Transverse colon (tissue), 4 donors: ENCODE results near the gene RARS1.

ENCODE experiments used
- CTCF ChIP-seq, 5 experiments: fragments of 200-600 bp in 3 of 5; fragments of 450-650 bp in 2 of 5; sonication (generic) in 3 of 5; IDR thresholded peaks; 1 replicate in 2 of 5; 2 replicates in 3 of 5; pipeline ENCODE4 v1.5.1; 2016 to 2017; ENCODE audit warnings: antibody characterized with exemption in 5 of 5, inconsistent platforms in 3 of 5, mild to moderate bottlenecking in 2 of 5, moderate library complexity in 1 of 5
- POLR2AphosphoS5 ChIP-seq, 3 donors: sonication (generic); formaldehyde crosslinking; IDR thresholded peaks; one replicate each; pipeline ENCODE4 v1.6.1; 2016; ENCODE audit warnings: antibody characterized with exemption in 3 of 3

GRCh38 chr5:168460606-168461005 lies 25.7 kb upstream of the RARS1 start:
- TF ChIP-seq CTCF (IDR thresholded peaks at IDR 0.05), result no peak
- no peak for TF ChIP-seq POLR2AphosphoS5 (IDR thresholded peaks at IDR 0.05)
